Activated CD8-positive, alpha-beta memory T cell treated with anti-CD3 and anti-CD28 coated beads, Interleukin-2, amount 10 ng/mL, durations not matched to agents 7 days and 5 days (primary cell): Measurements from ENCODE around the gene P2RX6. TPM values are rescaled to one million over a fixed set of nuclear protein-coding genes. Genes with fewer than 3 reads are reported as not detected.
A peak's percentile ranks its signal among the peaks of the same experiment; 100 is the strongest.

Experiments
- ATAC-seq: fragments of 150-1000 bp; cut with Tn5 transposase; one replicate; pipeline ENCODE4 v1.10.0; 2021; ENCODE audit warnings: moderate library complexity
- CTCF ChIA-PET: fragments of 350-600 bp; sonication (Branson Sonifier 250); formaldehyde crosslinking; loops from one replicate; lab custom pipeline; 2021; ENCODE audit warnings: antibody characterized with exemption; lab: Charles Lee
- DNase-seq: peaks from one replicate; pipeline ENCODE4 v3.0.0-alpha.2; 2020
- H3K27ac Mint-ChIP-seq: one replicate; pipeline ENCODE4 v1.8.0; 2021; ENCODE audit warnings: mild to moderate bottlenecking, mixed read lengths
- H3K27me3 Mint-ChIP-seq: one replicate; pipeline ENCODE4 v1.8.0; 2021; ENCODE audit warnings: mixed read lengths
- H3K36me3 Mint-ChIP-seq: one replicate; pipeline ENCODE4 v1.8.0; 2021; ENCODE audit warnings: mild to moderate bottlenecking, mixed read lengths
- H3K4me1 Mint-ChIP-seq: one replicate; pipeline ENCODE4 v1.8.0; 2021; ENCODE audit warnings: mixed read lengths
- H3K4me3 Mint-ChIP-seq: one replicate; pipeline ENCODE4 v1.8.0; 2021; ENCODE audit warnings: mild to moderate bottlenecking, moderate library complexity, mixed read lengths
- H3K9me3 Mint-ChIP-seq: one replicate; pipeline ENCODE4 v1.8.0; 2022; ENCODE audit warnings: low read depth, mixed read lengths
- total RNA-seq, 2 experiments: library from RNA; stranded (reverse); gene quantifications; one replicate each; pipeline ENCODE4 v1.2.3, GENCODE V29; 2021

Gene P2RX6
- total RNA-seq, 2 experiments from 2014 or later, result 0.32 to 0.42 TPM

- H3K9me3 Mint-ChIP-seq, result no peaks in the 10 kb centered on the region
- H3K27me3 Mint-ChIP-seq, result peaks cover 6% of the 10 kb centered on the region
- ATAC-seq, result no peak
- CTCF ChIA-PET, result interaction anchor here (0.8 to 5.0 kb wide), 2 partner anchors 8 to 14 kb away, joined by 5 to 22 read pairs; partner anchors contain the start of gene THAP7
- peaks cover 16% of the 10 kb centered on the region for H3K4me1 Mint-ChIP-seq
- no peak for DNase-seq
- H3K36me3 Mint-ChIP-seq, result no peaks in the 10 kb centered on the region
- no peak overlapping the region for H3K4me3 Mint-ChIP-seq
- H3K27ac Mint-ChIP-seq, result no peak overlapping the region
These were observed 1.9 kb downstream of the P2RX6 start for GRCh38 chr22:21016644-21017420.

GRCh38 chr22:21018314-21018713, 3.3 kb downstream of the P2RX6 start:
- Mint-ChIP-seq H3K9me3 (no peaks in the 10 kb centered on the region), H3K4me1 (peaks cover 16% of the 10 kb centered on the region), H3K27ac (no peak overlapping the region), H3K36me3 (no peaks in the 10 kb centered on the region), H3K27me3 (peaks cover 6% of the 10 kb centered on the region), H3K4me3 (no peak overlapping the region)
- DNase-seq, result no peak
- CTCF ChIA-PET, result interaction anchor here (1.4 to 5.0 kb wide), 2 partner anchors 15 to 57 kb away, joined by 4 to 22 read pairs; partner anchors contain the start of gene THAP7
- no peak for ATAC-seq

- CTCF ChIA-PET, result interaction anchor here (0.8 to 5.0 kb wide), 10 partner anchors 18 to 200 kb away, joined by 3 to 22 read pairs (median 3); partner anchors contain the start of genes LRRC74B and THAP7
- Mint-ChIP-seq H3K36me3 (peaks cover 2% of the 10 kb centered on the region), H3K4me1 (peaks cover 15% of the 10 kb centered on the region), H3K4me3 (no peak overlapping the region), H3K27ac (no peak overlapping the region), H3K27me3 (peaks cover 6% of the 10 kb centered on the region), H3K9me3 (no peaks in the 10 kb centered on the region)
- ATAC-seq, result peak; percentile 51
- DNase-seq, result peak; percentile 58
These were observed 6.0 kb downstream of the P2RX6 start for GRCh38 chr22:21020802-21021429.

DNA sequence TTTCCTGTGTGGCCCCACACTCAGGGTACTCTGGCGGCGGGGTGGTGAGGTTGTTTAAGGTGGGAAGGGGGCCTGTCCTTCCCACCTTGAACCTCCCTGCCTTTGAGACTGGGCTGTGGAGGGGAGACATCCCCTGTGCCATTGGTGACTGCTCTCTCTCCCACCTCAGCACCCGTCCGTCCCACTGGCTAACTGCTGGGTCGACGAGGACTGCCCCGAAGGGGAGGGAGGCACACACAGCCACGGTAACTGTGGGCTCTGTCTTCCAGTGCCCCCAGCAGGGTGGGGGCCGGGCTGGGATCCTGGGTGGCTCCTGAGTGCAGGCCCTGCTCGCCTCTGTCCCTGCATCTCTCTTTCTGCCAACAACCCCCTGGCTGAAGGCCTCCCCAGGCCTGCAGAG, 7.5 kb downstream of the P2RX6 start:
- peaks cover 4% of the 10 kb centered on the region for H3K27me3 Mint-ChIP-seq
- no peak overlapping the region for H3K4me3 Mint-ChIP-seq
- H3K9me3 Mint-ChIP-seq, result no peaks in the 10 kb centered on the region
- ATAC-seq (no peak), DNase-seq (no peak)
- no peak overlapping the region for H3K27ac Mint-ChIP-seq
- peaks cover 18% of the 10 kb centered on the region for H3K4me1 Mint-ChIP-seq
- CTCF ChIA-PET, result no interaction called here
- H3K36me3 Mint-ChIP-seq, result peaks cover 2% of the 10 kb centered on the region

DNA sequence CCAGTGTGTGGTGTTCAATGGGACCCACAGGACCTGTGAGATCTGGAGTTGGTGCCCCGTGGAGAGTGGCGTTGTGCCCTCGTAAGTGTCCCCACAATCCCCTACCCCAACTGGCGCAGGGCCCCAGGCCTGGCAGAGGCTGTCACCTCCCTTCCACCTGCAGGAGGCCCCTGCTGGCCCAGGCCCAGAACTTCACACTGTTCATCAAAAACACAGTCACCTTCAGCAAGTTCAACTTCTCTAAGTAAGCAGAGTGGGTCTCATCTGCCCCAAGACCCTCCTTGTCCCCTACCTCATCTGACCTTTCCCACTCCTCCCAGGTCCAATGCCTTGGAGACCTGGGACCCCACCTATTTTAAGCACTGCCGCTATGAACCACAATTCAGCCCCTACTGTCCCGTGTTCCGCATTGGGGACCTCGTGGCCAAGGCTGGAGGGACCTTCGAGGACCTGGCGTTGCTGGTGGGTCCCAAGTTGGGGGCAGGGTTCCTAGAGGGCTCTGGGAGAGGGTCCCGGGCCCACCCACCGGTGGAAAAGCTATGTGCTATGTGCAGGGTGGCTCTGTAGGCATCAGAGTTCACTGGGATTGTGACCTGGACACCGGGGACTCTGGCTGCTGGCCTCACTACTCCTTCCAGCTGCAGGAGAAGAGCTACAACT, 8.1 kb downstream of the P2RX6 start:
- Mint-ChIP-seq H3K27me3 (peaks cover 4% of the 10 kb centered on the region), H3K27ac (no peak overlapping the region), H3K36me3 (peaks cover 2% of the 10 kb centered on the region), H3K4me3 (no peak overlapping the region), H3K4me1 (peaks cover 18% of the 10 kb centered on the region), H3K9me3 (no peaks in the 10 kb centered on the region)
- no peak for ATAC-seq
- CTCF ChIA-PET, result interaction anchor here (2.3 kb wide), 1 partner anchor 80 kb away, joined by 5 read pairs; no protein-coding TSS in a partner anchor
- DNase-seq, result no peak

- Mint-ChIP-seq H3K4me1 (peaks cover 18% of the 10 kb centered on the region), H3K4me3 (no peak overlapping the region), H3K27ac (peak overlapping the region; percentile 58), H3K27me3 (peaks cover under 1% of the 10 kb centered on the region), H3K9me3 (no peaks in the 10 kb centered on the region), H3K36me3 (peaks cover 2% of the 10 kb centered on the region)
- peak; percentile 63 for ATAC-seq
- peak; percentile 80 for DNase-seq
- CTCF ChIA-PET, result interaction anchor here (0.6 to 2.3 kb wide), 6 partner anchors 9 to 77 kb away, joined by 3 to 5 read pairs (median 4); partner anchors contain the start of genes P2RX6 and THAP7
These were observed 10.3 kb downstream of the P2RX6 start for GRCh38 chr22:21025266-21025665.

- Mint-ChIP-seq H3K4me3 (no peak overlapping the region), H3K4me1 (peaks cover 18% of the 10 kb centered on the region), H3K27ac (peak overlapping the region; percentile 58), H3K36me3 (peaks cover 2% of the 10 kb centered on the region), H3K9me3 (no peaks in the 10 kb centered on the region), H3K27me3 (peaks cover 6% of the 10 kb centered on the region)
- no peak for DNase-seq
- CTCF ChIA-PET, result interaction anchor here (0.9 to 2.3 kb wide), 2 partner anchors 10 to 77 kb away, joined by 3 to 5 read pairs; no protein-coding TSS in a partner anchor
- ATAC-seq, result no peak
These were observed 11.1 kb downstream of the P2RX6 start for GRCh38 chr22:21025763-21026755.

DNA sequence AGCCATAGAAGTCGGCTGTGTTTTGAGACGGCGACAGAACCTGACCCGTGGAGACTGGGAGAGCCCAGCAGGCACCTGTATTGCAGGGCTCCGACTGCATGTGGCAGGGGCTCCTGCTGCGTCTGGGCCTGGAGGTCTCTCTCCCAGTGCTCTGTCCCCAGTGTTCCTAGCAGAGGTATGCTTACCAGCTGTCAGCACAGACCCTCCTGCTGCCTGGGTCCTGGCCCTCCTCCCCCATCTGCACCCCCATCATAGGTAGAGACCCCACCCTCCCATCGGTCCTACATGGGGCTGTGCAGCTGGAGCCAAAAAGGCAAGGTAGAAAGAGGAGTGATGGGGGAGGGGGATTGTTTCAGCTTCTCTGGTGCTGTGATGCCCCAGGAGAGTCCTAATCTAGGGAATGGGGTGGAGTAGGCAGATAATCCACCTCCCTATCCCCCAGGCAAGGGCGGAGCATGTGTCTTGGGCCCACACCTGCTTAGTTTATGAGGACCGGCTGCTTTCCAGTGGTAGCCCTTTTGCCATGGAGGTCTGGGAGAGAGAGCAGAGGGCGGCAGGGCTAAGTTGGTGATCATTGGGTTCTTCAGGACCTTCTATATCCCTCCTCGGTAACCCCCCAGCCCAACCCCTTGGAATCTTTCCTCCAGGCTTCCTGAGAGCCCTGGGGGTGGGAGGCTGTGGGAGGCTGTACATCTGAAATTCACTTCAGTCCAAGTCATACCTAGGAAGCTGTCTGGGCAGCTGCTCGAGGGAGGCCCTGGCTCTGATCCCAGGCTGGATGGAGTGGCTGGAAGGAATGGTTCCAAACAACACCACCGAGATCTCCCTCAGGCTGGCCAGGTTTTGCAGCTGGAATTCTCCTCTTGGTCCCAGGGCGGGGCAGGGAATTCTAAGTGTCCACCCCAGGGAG, 12.1 kb downstream of the P2RX6 start:
- DNase-seq (no peak), ATAC-seq (no peak)
- Mint-ChIP-seq H3K9me3 (no peaks in the 10 kb centered on the region), H3K4me3 (no peak overlapping the region), H3K27me3 (peaks cover 12% of the 10 kb centered on the region), H3K36me3 (peaks cover 2% of the 10 kb centered on the region), H3K27ac (no peak overlapping the region), H3K4me1 (peaks cover 18% of the 10 kb centered on the region)
- CTCF ChIA-PET, result interaction anchor here (0.6 kb wide), 1 partner anchor 111 kb away, joined by 3 read pairs; no protein-coding TSS in a partner anchor

- Mint-ChIP-seq H3K27me3 (peaks cover 19% of the 10 kb centered on the region), H3K9me3 (no peaks in the 10 kb centered on the region), H3K4me3 (no peak overlapping the region), H3K36me3 (peaks cover 2% of the 10 kb centered on the region), H3K4me1 (peaks cover 28% of the 10 kb centered on the region), H3K27ac (no peak overlapping the region)
- CTCF ChIA-PET, result no interaction called here
- no peak for ATAC-seq
- DNase-seq, result no peak
These were observed 13.6 kb downstream of the P2RX6 start for GRCh38 chr22:21028277-21029251.

GRCh38 chr22:21029486-21030025, 14.6 kb downstream of the P2RX6 start:
- CTCF ChIA-PET, result no interaction called here
- DNase-seq (no peak), ATAC-seq (no peak)
- H3K36me3 Mint-ChIP-seq, result peaks cover 2% of the 10 kb centered on the region
- no peak overlapping the region for H3K27ac Mint-ChIP-seq
- H3K9me3 Mint-ChIP-seq, result no peaks in the 10 kb centered on the region
- peaks cover 29% of the 10 kb centered on the region for H3K4me1 Mint-ChIP-seq
- peaks cover 25% of the 10 kb centered on the region for H3K27me3 Mint-ChIP-seq
- no peak overlapping the region for H3K4me3 Mint-ChIP-seq
